ENCODE data around the gene MAP3K12.

The MAP3K12 gene

GRCh38 chr12:53507603-53507885 is 8.3 kb upstream of the MAP3K12 start:
- DNase-seq (ENCODE audit: low read depth): no peak

DNA sequence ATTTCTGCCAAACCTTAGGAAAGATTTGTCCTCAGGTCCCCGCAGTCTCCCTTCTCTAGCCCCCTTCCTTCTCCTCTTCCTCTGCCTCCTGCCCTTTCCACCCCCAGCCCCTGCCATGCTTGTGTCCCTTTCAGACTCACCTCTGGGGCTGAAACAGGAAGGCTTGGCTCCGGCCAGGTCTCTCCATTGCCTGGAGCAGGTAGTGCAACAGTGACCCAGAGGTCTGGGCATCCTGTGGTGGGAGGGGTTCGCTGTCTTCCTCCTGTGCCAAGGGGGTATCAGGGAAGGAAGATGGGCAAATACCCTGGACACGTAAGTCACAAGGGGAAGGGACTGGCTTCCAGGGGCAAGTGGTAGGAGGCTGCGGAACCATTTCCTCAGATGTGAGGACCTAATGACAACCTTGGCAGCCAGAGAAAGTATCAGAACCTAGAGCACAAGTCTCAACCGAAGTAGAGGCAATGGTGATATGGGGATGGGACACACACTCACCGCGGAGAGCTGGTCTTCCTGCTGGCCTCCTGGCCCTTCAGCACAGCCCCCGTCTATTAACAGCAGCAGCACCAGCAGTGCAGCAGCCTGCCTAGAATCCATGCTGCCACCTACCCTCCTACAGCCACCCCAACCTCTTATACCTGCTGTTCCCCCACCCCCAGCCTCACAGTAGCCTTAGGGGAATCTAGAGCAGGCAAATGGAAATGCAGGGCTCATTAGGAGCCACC is 7.8 kb upstream of the MAP3K12 start, which contains the start of gene NPFF:
Gene NPFF (minus strand): TSS at position 604 of the 722 bp plus-strand sequence. CDS start 10 bp downstream, at position 594.
- no peak for DNase-seq (ENCODE audit: low read depth)

- no peak for DNase-seq (ENCODE audit: low read depth)
Measured at GRCh38 chr12:53506450-53506785, 7.2 kb upstream of the MAP3K12 start.

- DNase-seq (ENCODE audit: low read depth): no peak
Measured at GRCh38 chr12:53505555-53506449, 6.5 kb upstream of the MAP3K12 start.

DNA sequence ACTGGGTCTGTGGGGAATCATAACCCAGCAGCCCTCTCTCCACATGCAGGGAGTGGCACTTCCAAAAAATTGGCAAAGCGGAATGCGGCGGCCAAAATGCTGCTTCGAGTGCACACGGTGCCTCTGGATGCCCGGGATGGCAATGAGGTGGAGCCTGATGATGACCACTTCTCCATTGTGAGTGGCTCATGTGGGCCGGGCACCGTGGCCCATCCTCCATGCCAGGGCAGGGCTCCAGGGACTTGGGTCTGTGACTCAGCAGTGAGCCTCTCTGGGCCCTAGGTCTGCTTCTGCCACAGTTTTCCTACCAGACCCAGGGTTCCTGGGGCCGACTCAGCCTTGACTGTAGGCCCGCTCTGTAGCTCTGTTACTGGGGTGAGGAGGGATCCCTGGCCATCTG is 5.8 kb upstream of the MAP3K12 start:
- no peak for DNase-seq (ENCODE audit: low read depth)

DNA sequence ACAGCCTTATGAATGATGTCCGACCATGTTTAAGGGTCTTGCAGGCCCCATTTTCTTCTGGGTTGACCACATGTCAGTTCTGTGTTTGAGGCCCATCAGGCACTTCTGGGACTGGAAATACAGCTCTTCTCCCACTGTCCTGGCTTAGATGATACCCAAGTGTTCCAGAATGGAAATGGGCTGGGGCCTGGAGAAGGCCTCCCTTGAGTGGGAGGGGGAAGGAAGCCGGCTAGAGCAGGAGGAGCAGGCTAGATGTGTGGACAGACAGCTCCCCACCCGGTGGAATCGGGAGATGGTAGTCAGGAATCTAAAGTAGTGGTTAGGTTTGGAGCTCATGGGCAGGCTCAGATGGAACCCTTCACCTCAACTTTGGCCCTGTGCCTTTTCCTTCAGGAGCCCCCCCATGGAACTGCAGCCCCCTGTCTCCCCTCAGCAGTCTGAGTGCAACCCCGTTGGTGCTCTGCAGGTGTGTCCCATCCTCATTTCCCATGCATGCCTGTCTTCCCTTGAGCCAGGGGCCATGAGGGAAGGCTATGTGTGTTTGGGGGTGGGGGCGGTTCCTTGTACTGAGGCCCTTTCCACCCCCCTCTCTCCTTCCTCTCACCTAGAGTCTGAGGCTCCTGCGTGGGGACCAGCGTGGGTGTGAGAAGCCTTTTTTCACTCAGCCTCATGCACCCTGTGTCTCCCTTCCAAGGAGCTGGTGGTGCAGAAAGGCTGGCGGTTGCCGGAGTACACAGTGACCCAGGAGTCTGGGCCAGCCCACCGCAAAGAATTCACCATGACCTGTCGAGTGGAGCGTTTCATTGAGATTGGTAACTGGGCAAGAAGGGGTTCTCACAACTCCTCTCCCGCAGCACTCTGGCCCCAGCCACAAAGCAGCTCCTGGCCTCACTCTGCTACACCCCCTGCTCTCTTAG is 5.0 kb upstream of the MAP3K12 start:
- DNase-seq (ENCODE audit: low read depth): no peak

- no peak for DNase-seq (ENCODE audit: low read depth)
Measured at GRCh38 chr12:53502983-53503728, 3.9 kb upstream of the MAP3K12 start.

GRCh38 chr12:53502331-53502730 is 3.1 kb upstream of the MAP3K12 start:
- DNase-seq (ENCODE audit: low read depth): no peak

GRCh38 chr12:53501615-53502181 is 2.4 kb upstream of the MAP3K12 start:
- no peak for DNase-seq (ENCODE audit: low read depth)

DNA sequence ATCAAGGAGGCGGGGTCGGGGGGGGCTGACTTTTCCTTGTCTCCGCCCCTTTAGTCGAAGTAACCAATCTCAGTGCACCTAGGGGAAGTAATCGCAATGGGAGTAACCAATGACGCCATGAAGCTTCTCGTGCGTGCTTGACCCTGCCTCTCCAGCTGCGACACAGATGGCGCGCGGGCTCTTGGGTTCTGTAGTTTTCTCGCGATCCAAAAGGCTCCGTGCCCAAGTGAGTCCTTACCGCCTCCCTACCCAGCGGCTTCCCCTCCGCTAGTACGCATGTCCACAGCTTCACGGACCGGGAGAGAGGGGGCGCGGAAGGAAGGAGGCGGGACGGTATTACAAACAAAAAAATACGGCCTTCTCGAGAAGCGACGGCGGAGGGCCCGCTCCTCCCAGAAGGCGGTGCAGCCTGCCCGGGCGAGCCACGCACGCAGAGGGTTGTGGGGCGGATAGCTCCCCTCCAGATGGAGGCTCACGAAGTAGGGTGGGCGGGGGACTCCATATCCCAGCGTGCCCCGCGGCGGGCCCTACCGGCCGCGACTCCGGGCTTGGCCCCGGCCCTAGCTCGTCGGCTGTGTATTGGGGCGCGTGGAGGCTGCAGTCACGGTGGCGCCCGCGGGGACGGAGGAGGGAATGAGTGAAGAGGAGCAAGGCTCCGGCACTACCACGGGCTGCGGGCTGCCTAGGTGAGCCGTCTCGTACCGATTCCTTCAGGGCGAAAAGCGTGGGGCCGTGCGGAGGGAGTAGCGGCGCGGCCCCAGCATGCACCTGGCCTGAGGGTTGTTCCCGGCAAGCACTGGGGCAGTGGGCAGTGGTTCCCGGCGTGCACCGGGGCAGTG is 1.7 kb upstream of the MAP3K12 start, which contains the start of gene TARBP2:
Gene TARBP2 (plus strand): TSS at position 508 of the 839 bp plus-strand sequence. CDS start 126 bp downstream, at position 634.
- DNase-seq (ENCODE audit: low read depth): peak; percentile 100

- peak; percentile 91 for DNase-seq (ENCODE audit: low read depth)
Measured at GRCh38 chr12:53500142-53500775, 1.0 kb upstream of the MAP3K12 start.

DNA sequence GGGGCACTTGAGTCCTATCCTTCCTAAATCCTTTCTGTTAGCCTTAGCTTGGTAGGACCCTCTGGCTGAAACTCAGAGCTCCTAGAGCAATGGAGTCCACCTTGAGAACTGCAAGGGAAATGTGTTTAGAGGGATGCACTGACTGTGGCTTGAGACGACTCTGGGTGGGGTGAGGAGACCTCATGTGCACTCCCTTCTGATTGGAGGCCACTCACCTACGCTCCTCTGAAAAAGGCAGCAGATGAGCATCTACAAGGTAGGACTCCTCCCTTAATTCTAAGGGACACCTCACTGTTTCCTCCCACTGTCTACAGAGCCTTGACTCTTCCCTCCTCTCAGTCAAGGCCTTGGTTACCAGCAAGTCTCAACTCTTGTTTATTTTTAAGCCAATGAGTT is 1.0 kb downstream of the MAP3K12 start:
- DNase-seq (ENCODE audit: low read depth): no peak

GRCh38 chr12:53497461-53497860 is 1.8 kb downstream of the MAP3K12 start:
- no peak for DNase-seq (ENCODE audit: low read depth)

GRCh38 chr12:53496752-53497032 is 2.6 kb downstream of the MAP3K12 start:
- no peak for DNase-seq (ENCODE audit: low read depth)

DNA sequence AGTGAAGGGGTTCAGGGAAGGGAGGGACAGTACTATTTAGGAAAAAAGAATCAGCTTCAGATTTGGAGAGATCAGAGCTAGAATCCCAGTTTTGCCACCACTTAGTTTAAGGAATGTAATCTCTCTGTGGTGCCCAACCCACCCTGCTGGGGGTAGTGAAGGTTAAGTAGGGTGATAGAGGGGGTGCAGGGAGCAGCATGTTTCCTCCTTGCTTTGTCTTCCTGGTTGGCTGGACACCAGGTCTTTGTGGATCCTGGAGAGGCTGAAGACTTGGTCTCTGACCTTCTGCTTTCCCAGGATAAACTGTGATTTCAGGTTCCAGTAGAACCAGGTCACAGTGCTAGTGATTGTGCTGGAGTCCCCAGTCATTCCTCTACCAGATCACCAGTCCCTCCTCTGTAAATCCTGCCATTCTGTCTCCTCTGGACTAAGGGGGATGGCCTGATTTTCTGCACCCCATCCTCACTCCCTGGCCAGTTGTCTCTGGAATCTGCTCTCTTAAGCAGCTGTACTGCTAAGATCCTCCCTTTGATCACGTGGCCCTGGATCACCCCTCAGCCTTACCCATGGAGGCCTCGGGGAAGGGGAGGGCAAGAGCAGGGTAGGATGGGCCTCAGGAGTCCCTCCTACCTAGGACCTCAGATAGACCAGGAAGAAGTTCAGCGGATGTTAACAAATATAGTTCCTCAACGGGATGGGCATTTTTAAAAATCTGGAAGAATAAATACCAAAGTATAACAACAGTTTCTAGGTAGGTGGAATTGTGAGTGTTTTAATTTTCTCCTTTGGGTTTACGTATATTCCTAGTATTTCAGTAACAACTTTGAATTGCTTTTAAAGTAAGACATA is 3.1 kb downstream of the MAP3K12 start:
- DNase-seq (ENCODE audit: low read depth): peak; percentile 89

DNA sequence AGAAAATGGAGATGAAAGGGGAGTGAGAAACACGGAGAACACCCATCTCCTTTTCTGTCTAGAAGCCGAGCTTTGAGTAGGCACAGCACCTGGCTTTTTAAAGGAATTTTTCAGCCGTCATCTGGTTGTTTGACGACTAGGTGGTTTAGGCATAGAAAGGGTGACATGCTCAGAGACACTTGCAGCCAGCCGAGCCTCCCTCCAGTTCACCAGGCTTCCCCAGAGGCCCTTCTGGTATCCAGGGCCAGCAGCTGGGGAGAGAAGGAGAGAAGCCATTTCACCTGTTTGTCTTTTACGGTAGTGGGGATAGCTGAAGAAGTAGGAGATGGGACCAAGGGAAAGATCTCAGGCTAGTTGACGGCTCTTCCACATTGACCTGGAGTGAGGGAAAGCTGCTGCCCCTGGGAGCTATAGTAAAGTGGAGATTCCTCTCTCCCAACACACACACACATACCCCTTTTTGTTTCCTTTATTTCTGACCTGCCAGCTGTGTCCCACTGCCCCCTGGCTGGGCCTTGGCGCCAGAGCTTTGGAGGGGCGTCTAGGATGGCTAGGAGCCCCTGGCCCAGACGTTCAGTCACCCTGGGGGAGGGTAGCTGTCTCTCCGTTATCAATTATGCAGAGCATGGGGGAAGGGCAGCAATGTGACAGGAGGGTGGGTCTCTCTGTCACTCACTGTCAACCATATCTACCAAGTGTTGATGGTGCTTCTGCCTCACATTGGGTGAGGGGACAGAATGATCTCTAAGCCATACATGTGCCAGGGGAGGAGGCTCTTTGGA is 5.5 kb downstream of the MAP3K12 start:
- DNase-seq (ENCODE audit: low read depth): no peak

GRCh38 chr12:53492830-53493609 is 6.2 kb downstream of the MAP3K12 start:
- DNase-seq (ENCODE audit: low read depth): peak; percentile 81
